Activated CD8-positive, alpha-beta T cell treated with anti-CD3 and anti-CD28 coated beads for 36 hours (primary cell): ENCODE measurements around the gene ASIC3. TPM values are rescaled to one million over a fixed set of nuclear protein-coding genes. Genes with fewer than 3 reads are reported as not detected.

Experiments
- ATAC-seq: fragments of 200-7000 bp; cut with Tn5 transposase; one replicate; pipeline ENCODE4 v1.10.0; 2021; ENCODE audit warnings: mild to moderate bottlenecking, moderate library complexity
- CTCF ChIA-PET: fragments of 350-600 bp; sonication (Branson Sonifier 250); formaldehyde crosslinking; loops from one replicate; lab custom pipeline; 2021; ENCODE audit warnings: antibody characterized with exemption; lab: Charles Lee
- POLR2A ChIA-PET: fragments of 350-600 bp; sonication (Branson Sonifier 250); formaldehyde crosslinking; loops from one replicate; lab custom pipeline; 2021; ENCODE audit warnings: antibody characterized with exemption; lab: Charles Lee
- DNase-seq: peaks from one replicate; pipeline ENCODE4 v3.0.0-alpha.2; 2020
- H3K27ac Mint-ChIP-seq: one replicate; pipeline ENCODE4 v1.8.0; 2021; ENCODE audit warnings: mild to moderate bottlenecking, mixed read lengths
- H3K27me3 Mint-ChIP-seq: one replicate; pipeline ENCODE4 v1.8.0; 2021; ENCODE audit warnings: mixed read lengths
- H3K36me3 Mint-ChIP-seq: one replicate; pipeline ENCODE4 v1.8.0; 2021; ENCODE audit warnings: low read depth, mixed read lengths
- H3K4me1 Mint-ChIP-seq: one replicate; pipeline ENCODE4 v1.8.0; 2021; ENCODE audit warnings: low read depth, mixed read lengths
- H3K4me3 Mint-ChIP-seq: one replicate; pipeline ENCODE4 v1.8.0; 2021; ENCODE audit warnings: mild to moderate bottlenecking, moderate library complexity, mixed read lengths
- H3K9me3 Mint-ChIP-seq: one replicate; pipeline ENCODE4 v1.8.0; 2021; ENCODE audit warnings: mixed read lengths
- intact Hi-C: fragments of 100-400 bp; cut with micrococcal nuclease; formaldehyde crosslinking; loops from one replicate; pipeline ENCODE4 v1.10.0; 2022
- total RNA-seq, 2 experiments: library from RNA; stranded (reverse); gene quantifications; one replicate each; pipeline ENCODE4 v1.2.3, GENCODE V29; 2021
- TF ChIP-seq, protein P1 (sequence below): fragments of 200-600 bp; IDR thresholded peaks from one replicate; pipeline ENCODE4 v1.8.0; 2022; ENCODE audit warnings: antibody characterized with exemption, mild to moderate bottlenecking

ASIC3 gene
- total RNA-seq, 2 experiments from 2014 or later, result 3.7 to 5.8 TPM

GRCh38 chr7:151013356-151013732 lies 35.0 kb upstream of the ASIC3 start:
- no peak overlapping the region for H3K27ac Mint-ChIP-seq
- POLR2A ChIA-PET, result interaction anchor here (0.7 to 1.6 kb wide), 4 partner anchors 15 to 72 kb away, joined by 3 to 7 read pairs (median 4); partner anchors contain the start of gene ABCB8
- peaks cover 76% of the 10 kb centered on the region for H3K4me1 Mint-ChIP-seq
- peaks cover 1% of the 10 kb centered on the region for H3K27me3 Mint-ChIP-seq
- DNase-seq, result no peak
- H3K4me3 Mint-ChIP-seq, result peak overlapping the region; percentile 75
- CTCF ChIA-PET, result interaction anchor here (0.8 to 8.6 kb wide), 7 partner anchors 16 to 98 kb away, joined by 3 to 73 read pairs (median 6); partner anchors contain the start of gene ABCB8
- TF ChIP-seq, protein P1, sequence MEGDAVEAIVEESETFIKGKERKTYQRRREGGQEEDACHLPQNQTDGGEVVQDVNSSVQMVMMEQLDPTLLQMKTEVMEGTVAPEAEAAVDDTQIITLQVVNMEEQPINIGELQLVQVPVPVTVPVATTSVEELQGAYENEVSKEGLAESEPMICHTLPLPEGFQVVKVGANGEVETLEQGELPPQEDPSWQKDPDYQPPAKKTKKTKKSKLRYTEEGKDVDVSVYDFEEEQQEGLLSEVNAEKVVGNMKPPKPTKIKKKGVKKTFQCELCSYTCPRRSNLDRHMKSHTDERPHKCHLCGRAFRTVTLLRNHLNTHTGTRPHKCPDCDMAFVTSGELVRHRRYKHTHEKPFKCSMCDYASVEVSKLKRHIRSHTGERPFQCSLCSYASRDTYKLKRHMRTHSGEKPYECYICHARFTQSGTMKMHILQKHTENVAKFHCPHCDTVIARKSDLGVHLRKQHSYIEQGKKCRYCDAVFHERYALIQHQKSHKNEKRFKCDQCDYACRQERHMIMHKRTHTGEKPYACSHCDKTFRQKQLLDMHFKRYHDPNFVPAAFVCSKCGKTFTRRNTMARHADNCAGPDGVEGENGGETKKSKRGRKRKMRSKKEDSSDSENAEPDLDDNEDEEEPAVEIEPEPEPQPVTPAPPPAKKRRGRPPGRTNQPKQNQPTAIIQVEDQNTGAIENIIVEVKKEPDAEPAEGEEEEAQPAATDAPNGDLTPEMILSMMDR, result no peak
- intact Hi-C loops, result no loop called here
- peaks cover 14% of the 10 kb centered on the region for H3K36me3 Mint-ChIP-seq
- H3K9me3 Mint-ChIP-seq, result no peaks in the 10 kb centered on the region
- ATAC-seq, result peak; percentile 2

DNA sequence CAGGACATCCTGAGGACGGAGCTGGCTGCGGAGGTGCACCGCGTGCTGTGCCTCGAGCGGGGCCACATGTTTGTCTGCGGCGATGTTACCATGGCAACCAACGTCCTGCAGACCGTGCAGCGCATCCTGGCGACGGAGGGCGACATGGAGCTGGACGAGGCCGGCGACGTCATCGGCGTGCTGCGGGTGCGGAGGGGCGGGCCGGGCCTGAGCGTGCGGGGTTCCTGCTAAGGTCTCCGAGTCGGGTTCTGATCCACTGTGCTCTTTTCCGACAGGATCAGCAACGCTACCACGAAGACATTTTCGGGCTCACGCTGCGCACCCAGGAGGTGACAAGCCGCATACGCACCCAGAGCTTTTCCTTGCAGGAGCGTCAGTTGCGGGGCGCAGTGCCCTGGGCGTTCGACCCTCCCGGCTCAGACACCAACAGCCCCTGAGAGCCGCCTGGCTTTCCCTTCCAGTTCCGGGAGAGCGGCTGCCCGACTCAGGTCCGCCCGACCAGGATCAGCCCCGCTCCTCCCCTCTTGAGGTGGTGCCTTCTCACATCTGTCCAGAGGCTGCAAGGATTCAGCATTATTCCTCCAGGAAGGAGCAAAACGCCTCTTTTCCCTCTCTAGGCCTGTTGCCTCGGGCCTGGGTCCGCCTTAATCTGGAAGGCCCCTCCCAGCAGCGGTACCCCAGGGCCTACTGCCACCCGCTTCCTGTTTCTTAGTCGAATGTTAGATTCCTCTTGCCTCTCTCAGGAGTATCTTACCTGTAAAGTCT lies 34.4 kb upstream of the ASIC3 start:
- POLR2A ChIA-PET, result interaction anchor here (0.7 to 1.6 kb wide), 5 partner anchors 15 to 71 kb away, joined by 3 to 7 read pairs (median 3); partner anchors contain the start of genes ABCB8 and SLC4A2

DNA sequence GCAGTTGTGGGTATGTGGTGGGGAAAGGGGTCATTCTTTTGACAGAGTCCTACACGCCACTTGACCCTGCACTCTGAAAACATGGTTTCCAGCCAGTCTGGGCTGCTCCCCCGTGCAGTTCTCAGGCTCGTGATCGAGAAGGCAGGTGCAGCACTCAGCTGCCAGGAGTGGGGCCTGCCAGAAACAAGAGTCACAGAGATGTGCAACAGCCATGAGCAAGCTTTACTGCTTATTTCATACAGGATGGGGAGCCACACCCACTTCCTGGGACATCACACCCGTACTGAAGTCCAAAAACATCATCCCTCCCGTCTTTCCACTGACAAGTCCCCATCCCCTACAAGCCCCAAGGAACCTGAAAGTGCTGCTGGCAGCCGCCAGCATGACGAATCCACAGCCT lies 33.4 kb upstream of the ASIC3 start:
- ATAC-seq, result no peak
- ChIA-PET CTCF (interaction anchor here (0.6 to 8.6 kb wide), 5 partner anchors 15 to 109 kb away, joined by 3 to 73 read pairs (median 4); partner anchors contain the start of gene ABCB8), POLR2A (interaction anchor here (0.6 to 1.6 kb wide), 4 partner anchors 11 to 70 kb away, joined by 3 to 4 read pairs (median 4); no protein-coding TSS in a partner anchor)
- peaks cover 3% of the 10 kb centered on the region for H3K27me3 Mint-ChIP-seq
- DNase-seq, result peak; percentile 59
- H3K4me3 Mint-ChIP-seq, result peak overlapping the region; percentile 75
- peaks cover 14% of the 10 kb centered on the region for H3K36me3 Mint-ChIP-seq
- peak overlapping the region; percentile 90 for H3K27ac Mint-ChIP-seq
- peaks cover 78% of the 10 kb centered on the region for H3K4me1 Mint-ChIP-seq
- intact Hi-C loops, result no loop called here
- TF ChIP-seq, protein P1, result no peak
- no peaks in the 10 kb centered on the region for H3K9me3 Mint-ChIP-seq

More for the DNA sequence above, 34.4 kb upstream of the ASIC3 start:
- intact Hi-C loops, result no loop called here
- Mint-ChIP-seq H3K27ac (peak overlapping the region; percentile 90), H3K4me1 (peaks cover 74% of the 10 kb centered on the region), H3K27me3 (peaks cover 3% of the 10 kb centered on the region), H3K9me3 (no peaks in the 10 kb centered on the region), H3K36me3 (peaks cover 14% of the 10 kb centered on the region), H3K4me3 (peak overlapping the region; percentile 75)
- peak; percentile 93 for DNase-seq
- TF ChIP-seq, protein P1, result no peak
- CTCF ChIA-PET, result interaction anchor here (0.8 to 8.6 kb wide), 9 partner anchors 16 to 110 kb away, joined by 3 to 73 read pairs (median 4); partner anchors contain the start of gene ABCB8
- ATAC-seq, result peak; percentile 54

DNA sequence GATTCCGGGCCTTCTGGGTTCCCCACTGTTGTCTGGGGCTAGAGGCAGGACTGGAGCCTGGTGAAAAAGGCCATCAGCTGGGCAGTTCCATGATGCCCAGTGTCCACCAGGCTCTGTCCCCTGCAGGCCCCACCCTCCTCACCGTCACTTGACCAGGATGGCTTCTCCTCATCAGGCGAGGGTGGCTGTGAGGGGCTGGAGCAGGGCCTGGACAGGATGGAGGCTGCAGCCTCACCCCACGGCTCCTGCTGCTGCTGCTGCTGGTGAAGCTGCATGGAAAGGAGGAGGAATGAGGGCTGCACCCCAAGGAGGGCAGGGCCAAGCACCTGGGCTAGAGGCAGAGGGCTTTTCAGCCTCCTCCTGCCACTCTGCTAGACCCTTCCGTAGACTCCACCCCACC lies 32.4 kb upstream of the ASIC3 start:
- ATAC-seq, result no peak
- TF ChIP-seq, protein P1, result no peak
- no peak overlapping the region for H3K4me3 Mint-ChIP-seq
- H3K36me3 Mint-ChIP-seq, result peaks cover 14% of the 10 kb centered on the region
- CTCF ChIA-PET, result interaction anchor here (1.2 to 8.6 kb wide), 4 partner anchors 14 to 96 kb away, joined by 3 to 73 read pairs (median 17); partner anchors contain the start of gene ABCB8
- H3K27ac Mint-ChIP-seq, result peak overlapping the region; percentile 20
- DNase-seq, result no peak
- no peaks in the 10 kb centered on the region for H3K9me3 Mint-ChIP-seq
- peaks cover 10% of the 10 kb centered on the region for H3K27me3 Mint-ChIP-seq
- POLR2A ChIA-PET, result no interaction called here
- intact Hi-C loops, result no loop called here
- H3K4me1 Mint-ChIP-seq, result peaks cover 68% of the 10 kb centered on the region
